HG02852 (cell line): ENCODE measurements around the gene BRWD1.
"Not testable (repeated sequence)": the region's sequence is repeated elsewhere in the genome, so short reads cannot be mapped to it uniquely, and the experiment has no call there.

Experiments used
- ATAC-seq: cut with Tn5 transposase; IDR thresholded peaks from one replicate; pipeline ENCODE4 v1.9.1; 2021; ENCODE audit warnings: mild to moderate bottlenecking, moderate library complexity; ENCODE audit not compliant: unreplicated experiment

BRWD1 gene

DNA sequence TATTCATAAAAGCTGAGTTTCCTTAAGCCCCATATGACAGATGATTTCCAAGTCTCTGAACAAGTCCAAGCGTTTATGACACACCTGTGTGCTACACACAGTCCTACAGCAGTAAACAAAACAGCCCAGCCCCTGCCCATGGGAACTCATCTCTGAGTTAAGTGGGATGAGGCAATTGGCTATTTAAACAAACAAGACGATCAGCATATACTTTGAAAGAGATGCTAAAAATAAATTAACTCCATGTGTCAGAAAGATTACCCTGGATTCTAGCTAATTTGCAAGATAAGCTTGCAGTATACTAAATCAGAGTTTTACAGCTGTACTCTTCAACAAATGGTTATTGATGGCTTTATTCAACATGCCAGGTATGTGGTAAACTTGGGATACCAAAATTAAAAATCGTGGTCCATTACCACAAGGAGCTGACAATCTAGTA lies 137.1 kb downstream of the BRWD1 start:
- no peak for ATAC-seq

DNA sequence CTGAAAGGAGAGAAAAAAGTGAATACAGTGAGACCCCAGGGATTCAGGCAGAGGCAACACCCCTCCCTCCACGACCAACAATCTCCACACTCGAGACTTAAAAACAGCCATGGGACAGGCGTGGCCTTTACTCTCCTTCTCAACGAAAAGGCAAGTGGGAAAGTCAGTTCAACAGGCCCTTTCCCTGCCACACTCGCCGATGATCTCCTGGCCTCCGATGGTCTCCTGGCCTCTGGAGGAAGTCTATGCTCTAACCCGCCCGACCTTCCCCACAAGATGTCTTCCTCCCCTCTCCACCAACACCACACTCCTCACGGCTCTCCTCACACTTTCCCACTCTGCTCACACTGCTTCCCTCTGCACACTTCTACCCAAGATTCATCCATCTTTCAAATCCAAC lies 137.8 kb downstream of the BRWD1 start:
- ATAC-seq, result no peak

DNA sequence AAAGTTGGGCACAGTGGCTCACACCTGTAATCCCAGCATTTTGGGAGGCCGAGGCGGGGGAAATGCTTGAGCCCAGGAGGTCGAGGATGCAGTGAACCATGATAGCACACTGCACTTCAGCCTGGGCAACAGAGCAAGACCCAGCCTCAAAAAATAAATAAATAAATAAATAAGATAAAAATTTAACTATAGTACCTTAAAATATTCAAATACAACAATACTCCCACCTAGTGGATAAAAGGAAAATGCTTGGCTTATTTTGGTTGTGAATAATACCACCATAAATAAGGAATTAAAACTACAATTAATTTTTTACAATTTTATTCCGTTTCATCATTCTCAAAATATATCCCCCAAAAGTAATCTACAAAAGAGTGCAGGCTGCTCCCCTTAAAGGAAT lies 138.3 kb downstream of the BRWD1 start:
- no peak for ATAC-seq

DNA sequence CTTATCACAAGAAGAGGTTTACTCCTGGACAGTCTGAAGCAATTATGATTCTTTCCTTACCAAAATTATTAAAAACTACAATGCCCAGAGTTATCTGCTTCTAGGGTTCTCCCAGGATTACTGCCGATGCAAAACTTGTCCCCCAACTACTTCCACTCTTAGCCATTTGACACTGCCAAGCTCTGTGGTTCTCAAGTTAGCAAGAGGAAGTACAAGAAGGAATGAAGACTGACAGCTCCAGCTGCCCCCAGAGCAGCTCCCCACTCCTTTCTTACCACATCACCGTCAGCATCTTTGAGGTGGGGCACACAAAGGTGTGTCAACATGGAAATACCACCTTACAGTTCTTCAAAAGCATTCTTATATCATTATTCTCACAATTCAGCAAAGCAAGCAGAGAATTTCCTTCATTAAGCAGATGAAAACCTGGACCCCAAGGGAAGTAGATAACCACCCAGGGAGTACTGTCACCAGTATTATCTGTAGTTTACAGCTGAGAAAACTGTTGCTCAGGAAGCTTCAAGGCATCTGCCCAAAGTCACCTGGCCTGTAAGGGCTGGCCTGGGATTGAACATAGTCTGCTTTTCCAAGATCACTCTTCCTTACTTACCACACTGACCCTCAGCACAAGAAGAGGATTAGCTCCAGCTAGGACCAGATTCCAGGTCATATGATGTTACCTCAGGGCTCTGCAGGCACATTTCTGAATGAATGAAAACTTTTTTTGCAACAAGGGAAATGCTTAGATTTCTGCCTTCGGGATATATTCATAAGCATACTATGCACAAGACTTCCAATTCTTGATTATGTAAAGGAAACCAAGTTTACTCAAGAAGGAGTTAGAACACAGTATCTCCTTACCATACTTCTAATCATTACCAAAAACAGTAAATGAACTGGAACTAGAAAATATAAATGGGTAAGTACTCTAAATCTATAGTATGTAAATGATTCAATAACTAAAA lies 139.4 kb downstream of the BRWD1 start:
- no peak for ATAC-seq

DNA sequence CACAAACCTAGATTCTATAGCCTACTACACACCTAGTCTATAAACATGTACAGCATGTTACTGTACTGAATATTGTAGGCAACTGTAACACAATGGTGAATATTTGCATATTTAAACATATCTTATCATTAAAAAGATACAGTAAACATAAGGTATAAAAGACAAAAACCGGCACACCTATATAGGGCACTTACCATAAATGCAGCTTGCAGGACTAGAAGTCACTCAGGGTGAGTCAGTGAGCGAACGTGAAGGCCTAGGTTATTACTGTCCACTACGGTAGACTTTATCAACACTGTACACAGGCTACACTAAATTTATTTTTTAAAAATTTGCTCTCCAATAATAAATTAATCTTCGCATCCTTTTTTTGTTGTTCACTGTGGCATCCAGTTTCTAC lies 143.5 kb downstream of the BRWD1 start:
- ATAC-seq, result no peak

DNA sequence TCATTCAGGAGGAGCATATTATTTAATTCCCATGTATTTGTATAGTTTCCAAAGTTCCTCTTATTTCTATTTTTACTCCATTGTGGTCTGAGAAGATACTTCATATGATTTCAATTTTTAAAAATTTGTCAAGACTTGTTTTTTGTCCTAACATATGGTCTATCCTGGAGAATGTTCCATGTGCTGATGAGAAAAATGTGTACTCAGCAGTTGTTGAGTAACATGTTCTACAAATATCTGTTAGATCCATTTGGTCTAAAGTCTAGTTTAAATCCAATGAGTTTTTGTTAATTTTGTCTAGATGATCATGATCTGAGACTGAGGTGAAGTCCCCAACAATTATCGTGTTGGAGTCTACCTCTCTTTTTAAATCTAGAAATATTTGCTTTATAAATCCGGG lies 144.6 kb downstream of the BRWD1 start:
- no peak for ATAC-seq

DNA sequence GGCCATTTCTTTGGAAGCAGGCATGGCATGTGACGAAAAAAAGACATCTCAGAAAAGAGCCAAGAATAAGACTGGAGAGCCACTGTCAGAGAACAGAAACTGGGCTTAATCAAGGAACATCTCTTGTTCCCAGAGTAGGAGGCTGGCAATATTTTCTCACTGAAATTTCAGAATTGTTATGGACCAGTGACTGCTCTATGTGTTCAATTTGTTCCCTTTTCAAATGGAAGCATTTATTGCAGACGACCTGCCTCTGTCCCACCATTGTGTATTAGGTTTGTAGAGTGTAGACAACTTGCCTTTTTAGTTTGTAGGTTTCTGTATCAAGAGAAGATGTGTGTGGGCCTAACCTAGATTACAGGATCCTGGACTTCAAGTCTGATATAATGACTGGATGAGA lies 148.9 kb downstream of the BRWD1 start:
- no peak for ATAC-seq

DNA sequence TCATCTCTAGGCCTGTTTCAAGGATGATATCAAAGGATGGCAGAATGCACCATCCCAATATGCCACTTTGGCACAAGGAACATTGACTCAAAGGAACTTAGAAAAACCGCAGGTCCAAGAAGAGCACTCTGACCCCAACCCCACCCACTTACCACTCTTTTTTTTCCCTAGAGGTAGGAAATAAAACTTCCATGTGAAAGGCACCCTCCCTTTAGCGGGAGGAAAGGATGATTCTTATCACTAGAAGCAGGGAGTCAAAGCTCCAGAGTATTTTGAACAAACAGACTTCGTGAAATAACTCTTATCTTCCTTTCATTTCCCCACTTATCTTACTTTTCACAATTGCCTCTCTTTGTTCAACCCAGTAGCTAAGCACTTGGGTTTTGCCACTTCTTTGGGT lies 152.4 kb downstream of the BRWD1 start:
- no peak for ATAC-seq

DNA sequence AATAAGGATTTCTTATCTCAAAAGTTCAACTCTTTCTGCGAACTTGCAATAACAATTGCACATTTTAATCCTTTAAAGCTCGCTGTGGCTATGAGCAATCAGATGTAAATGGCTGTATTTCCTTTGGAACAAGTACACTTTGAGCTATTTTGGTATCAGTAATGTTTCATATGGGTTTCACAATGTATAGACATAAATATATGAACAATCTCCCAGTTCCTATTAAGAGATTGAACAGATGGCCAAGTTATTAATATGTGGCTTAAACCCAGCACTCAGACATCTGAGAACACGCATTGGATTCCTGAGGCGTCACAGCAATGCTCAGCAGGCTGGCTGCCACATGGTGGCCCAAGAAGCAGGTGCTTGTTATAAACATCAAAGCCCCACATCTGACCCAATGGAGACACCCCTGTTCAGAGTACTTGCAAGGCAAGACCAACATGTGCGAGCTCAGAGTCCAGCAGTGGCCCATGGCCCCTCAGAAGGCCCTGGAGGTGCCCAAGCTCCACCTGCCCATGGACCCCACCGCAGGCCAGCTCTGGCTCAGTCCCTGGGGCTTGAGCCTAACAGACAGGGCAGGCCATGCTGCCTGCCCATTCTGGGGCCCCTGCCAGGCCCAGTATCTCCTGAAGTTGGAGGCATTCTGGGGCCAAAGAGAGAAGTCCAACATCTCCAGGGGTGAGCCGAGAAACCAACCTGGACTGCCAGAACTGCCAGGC lies 153.9 kb downstream of the BRWD1 start:
- no peak for ATAC-seq

DNA sequence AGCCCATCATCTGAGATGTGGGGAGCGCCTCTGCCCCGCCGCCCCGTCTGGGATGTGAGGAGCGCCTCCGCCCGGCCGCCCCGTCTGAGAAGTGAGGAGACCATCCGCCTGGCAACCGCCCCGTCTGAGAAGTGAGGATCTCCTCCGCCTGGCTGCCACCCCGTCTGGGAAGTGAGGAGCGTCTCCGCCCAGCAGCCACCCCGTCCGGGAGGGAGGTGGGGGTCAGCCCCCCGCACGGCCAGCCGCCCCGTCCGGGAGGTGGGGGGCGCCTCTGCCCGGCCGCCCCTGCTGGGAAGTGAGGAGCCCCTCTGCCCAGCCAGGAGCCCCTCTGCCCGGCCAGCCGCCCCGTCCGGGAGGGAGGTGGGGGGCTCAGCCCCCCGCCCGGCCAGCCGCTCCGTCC lies 156.2 kb downstream of the BRWD1 start:
- not testable (repeated sequence) for ATAC-seq

DNA sequence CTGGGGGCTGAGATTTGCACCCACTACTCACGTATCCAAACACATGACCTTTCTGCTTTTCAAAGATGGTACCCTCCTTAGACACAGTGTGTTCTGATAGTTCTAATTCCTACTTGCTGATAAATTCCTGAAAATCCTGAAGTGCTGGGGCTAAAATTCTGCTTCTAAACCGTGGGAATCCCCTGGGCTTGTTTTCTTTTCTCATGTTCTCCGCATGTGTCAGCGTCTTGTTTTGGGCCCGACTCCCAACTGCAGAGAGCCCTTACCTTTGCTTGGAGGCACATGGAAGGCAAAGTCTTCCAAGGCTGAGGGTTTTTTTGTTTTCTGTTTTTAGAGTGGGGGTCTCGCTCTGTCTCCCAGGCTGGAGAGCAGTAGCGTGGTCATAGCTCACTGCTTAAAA lies 157.4 kb downstream of the BRWD1 start:
- no peak for ATAC-seq

DNA sequence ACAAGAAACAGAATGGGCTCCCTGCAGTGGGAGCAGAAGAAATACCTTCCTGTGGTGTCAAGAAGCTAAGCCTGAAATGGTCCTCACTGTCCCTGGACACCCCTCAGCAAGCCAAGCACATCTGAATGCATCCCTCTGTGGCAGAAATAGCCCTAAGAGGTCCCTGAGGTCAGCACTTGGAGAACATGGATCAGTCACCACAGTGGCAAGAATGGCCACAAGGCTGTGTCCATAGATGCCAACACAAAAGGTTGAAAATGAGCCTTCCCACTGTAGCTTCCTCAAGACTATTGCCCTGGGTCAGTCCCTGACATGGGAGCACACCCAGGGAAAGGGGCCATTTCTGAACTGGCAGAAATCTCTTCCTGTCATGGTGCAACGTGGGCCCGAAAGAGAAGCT lies 157.9 kb downstream of the BRWD1 start:
- ATAC-seq, result no peak

DNA sequence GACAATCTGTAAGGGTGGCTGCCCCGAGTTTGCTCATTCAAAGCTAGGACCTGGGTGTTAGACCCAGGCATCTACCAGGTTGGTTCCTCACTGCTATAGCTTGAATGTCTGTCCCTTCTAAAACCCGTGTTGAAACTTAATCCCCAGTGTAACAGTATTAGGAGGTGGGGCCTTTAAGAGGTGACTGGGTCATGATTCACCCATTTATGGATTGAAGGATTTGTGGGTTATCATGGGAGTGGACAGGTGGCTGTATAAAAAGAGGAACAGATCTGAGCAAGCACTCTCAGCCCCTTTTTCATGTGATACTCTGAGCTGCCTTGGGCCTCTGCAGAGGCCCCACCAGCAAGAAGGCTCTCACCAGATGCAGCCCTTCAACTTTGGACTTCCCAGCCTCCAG lies 159.6 kb downstream of the BRWD1 start:
- no peak for ATAC-seq

DNA sequence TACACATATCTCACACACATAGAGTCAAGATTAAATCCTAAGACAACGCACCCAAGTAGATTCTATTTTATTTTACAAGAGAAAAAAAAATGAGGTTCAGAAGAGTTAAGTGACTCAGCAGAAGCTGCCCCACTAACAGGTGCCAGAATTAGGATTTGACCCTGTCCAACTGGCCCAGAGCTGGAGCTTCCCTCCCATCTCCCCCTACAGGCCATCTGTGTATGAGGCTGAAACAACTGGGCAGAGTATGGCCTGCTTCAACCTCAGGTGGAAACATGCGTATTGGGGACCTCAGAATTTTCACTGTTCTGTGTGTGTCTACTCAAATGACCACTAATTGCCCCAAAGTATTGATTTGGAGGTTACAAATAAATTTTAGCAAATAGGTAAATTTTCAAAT lies 160.1 kb downstream of the BRWD1 start:
- no peak for ATAC-seq

DNA sequence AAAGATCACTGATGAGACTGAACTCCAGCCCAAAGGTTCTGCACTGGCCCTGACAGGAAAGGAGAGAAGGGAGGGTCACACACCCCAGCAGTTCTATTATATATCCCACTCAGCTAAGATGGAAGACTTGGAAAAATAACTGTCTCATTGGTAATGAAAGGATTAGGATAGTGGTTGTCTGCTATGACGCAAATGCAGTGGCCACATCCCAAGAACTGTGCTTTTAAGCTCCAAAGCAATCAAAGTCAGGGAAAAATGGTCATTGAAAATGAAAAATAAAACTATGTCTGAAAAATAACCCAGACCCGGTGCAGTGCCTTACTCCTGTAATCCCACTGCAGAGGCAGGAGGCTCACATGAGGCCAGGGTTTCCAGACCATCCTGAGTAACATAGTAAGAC lies 161.2 kb downstream of the BRWD1 start:
- ATAC-seq, result no peak

DNA sequence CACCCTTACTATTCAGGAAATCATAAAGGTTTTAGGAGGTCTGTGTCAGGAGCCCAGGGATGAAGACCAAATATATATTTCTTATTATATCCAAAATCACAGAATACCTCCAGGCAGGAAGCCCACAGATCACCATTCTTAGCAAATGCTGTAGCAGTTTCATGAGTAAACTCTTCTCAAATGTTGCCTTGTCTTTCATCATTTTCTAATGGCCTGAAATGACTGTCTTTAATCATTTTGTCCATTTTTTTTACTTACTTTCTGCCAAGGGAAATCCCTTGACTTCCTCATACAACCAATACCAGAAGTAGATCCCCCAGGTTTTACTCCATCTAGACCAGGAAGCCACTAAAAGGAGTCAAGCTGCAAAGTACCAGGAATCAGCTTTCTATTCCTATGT lies 162.6 kb downstream of the BRWD1 start:
- no peak for ATAC-seq

DNA sequence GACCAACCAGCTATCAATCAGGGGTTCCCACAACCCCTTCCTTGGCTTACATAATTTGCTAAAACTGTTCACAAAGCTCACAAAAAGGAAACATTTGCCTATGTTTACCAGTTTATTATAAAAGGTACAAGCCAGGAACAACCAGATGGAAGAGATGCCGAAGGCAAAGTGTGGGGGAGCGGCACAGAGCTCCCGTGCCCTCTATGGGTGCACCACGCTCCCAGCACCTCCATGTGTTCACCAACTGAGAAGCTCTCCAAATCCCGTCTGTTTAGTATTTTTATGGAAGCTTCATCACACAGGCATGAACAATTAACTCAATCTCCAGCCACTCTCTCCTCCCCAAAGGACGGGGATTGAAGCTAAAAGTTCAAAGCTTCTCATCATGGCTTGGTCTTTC lies 163.1 kb downstream of the BRWD1 start:
- ATAC-seq, result no peak

DNA sequence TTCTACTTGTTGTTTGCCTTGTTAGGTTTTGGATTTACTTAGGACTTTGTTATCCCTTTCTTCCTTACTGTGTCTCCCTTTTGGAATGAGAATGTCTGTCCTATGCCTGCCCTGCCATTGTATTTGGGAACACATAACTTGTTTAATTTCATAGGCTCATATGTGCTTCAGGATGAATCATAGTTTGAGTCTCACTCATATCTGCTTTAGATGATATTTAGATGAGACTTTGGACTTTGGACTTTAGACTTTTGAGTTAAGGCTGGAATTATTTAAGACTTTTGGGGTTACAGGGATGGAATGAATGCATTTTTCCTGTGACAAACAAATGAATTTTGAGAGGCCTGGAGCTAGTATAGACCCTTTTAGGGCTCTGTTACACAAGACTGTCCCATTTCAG lies 163.6 kb downstream of the BRWD1 start:
- no peak for ATAC-seq

DNA sequence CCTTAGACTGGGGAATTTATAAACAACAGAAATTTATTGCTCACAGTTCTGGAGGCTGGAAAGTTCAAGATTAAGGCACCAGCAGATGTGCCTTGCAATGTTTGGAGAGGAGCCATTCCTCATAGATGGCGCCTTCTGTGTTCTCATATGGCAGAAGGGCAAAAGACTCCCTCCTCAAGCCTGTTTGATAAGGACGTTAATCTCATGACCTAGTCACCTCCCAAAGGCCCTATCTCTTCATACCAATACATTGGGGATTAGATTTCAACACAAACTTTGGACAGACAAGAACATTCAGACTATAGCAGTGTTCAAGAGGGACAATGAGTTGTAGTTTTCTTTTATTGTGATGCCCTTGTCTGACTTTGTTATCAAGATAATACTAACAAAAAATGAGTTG lies 164.5 kb downstream of the BRWD1 start:
- ATAC-seq, result no peak

DNA sequence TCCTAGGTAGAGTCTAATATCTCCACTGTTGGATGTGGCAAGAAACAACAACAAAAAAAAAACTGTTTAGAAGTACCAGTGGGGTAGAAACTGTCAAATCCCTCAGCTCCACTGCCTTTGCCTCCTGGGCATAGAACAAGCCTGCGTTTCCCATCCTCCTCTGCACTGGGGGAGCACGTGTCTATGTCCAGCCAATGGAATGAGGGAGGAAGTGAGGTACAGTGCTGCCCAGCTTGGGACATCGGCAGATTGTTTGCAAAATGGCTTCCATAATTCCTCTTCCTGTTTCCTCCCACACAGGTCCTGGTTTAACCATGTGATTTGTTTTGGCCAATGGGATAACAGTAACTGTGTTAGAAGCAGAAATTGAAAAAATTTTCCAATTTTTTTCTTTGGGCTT lies 169.2 kb downstream of the BRWD1 start:
- no peak for ATAC-seq

DNA sequence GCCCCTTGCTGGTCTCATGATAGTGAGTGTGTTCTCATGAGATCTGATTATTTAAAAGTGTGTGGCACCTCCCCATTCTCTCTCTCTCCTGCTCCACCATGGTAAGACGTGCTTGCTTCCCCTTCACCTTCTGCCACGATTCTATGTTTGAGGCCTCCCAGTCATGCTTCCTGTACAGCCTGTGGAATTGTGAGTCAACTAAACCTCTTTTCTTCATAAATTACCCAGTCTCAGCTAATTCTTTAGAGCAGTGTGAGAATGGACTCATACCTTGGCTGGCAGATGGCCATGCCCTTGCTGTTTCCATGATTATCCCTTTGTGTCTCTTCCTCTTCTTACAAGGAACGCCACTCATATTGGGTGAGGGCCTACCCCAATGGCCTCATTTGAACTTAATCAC lies 170.5 kb downstream of the BRWD1 start:
- no peak for ATAC-seq

DNA sequence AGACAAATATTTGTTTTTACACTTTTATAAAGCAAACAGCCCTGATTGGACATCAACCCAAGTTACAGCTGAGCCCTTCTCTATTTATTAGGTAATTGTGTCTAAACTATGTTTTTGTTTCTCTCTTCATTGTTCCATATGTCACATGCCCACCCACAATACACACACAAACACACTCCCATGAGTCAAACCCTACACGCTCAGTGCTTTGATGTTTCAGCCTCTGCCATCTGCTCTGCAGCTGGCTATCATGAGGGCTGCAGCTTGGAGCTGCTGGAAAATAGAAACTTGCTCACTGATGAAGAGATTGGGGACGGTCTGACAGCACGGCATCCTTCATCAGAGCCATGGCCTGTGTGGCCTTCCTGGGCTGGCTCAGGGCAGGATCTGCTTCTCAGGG lies 171.9 kb downstream of the BRWD1 start:
- ATAC-seq, result no peak
